NCI-H1105 treated with DMSO at 0.1 percent for 48 hours (cell line): Measurements from ENCODE around the gene KSR2.
"Not testable (repeated sequence)": the region's sequence is repeated elsewhere in the genome, so short reads cannot be mapped to it uniquely, and the experiment has no call there.

ENCODE experiments used
- DNase-seq: peaks from one replicate; lab custom pipeline; 2025; lab: John Stamatoyannopoulos, UW

KSR2 gene

DNA sequence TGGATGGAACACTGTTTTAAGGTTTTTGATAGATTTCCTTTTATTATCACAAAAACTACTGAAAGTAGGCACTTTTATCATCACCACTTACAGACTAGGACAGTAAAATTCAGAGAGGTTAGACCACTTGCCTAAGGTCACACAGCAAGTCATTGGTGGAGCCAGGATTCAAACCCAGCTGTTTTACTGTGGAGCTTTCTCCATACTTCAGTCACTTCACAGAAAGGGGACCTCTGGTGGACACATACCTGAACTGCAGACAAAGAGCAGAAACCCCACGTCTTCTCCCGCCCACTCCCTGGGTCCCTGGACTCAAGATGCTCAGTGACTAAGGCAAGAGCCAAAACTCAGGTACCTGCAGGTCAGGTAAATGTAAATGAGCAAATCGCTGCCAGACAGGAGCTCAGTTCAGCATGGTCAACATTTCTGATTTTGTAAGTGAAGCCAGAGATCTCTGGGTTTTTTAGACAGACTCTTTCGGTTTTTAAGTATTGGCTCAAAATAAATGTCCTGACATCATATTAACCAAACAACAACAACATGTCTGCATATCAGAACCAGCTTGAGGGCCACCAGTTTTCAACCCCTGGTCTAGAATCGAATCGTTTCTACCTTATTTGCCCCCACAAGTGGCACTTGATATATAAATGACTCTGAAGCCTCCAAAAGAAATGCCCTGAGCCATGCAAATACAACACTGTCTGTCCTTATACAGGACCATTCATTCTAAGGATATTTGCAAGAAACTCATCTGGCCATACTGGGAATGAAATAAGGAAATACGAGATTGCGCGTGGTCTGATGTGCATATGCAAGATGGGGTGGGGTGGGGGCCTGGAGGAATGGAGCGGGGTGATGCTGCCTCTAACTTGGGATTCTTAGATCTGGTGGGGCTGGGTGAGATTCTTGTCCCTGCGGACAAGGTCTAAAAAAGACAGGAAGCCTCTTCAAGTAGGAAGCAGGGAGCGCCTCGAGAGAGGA, 110.9 kb downstream of the KSR2 start:
- no peak for DNase-seq

- not testable (repeated sequence) for DNase-seq
Observed at GRCh38 chr12:117857139-117857538, 111.7 kb downstream of the KSR2 start.

DNA sequence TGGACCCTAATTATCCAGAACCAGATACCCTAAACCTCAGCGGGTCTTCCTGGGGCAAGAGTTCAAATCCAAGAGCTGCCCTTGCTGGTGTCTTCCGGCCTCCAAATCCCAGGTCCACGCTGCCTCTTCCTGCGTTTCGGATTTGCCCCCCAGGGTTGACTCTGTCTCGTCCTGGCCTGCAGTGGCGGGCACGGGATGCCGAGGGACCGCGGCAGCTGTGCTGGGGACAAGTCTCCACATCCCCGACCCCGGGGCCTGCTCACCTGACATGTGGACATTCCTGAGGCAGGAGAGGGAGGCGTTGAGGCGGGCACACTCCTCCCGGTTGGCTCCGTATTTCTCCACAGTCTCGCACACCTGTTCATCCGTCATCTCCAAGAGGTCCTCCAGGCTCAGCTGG, 113.6 kb downstream of the KSR2 start:
- no peak for DNase-seq

GRCh38 chr12:117854339-117855012, 114.3 kb downstream of the KSR2 start:
- DNase-seq: peak; percentile 69

- DNase-seq: no peak
Observed at GRCh38 chr12:117853600-117853999, 115.2 kb downstream of the KSR2 start.

DNA sequence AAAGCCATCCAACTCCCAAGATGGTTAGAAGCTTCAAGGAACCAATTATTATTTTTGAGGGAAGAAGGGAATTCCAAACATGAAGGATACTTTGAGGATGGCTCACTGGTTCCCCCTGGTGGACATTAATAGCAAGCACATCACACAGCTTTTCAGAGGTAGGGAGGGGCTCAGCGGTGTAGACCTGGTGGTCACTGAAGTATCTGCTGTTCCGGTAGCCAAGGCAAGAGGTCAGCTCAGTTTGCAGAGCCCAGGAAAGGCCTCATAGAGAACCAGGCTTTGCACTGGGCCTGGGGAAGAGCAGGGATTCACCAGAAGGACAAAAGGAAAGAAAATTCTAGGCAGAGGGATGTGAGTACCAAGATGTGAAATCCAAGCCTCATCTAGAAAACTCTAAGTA, 118.7 kb downstream of the KSR2 start:
- peak; percentile 62 for DNase-seq

- no peak for DNase-seq
Observed at GRCh38 chr12:117847371-117847770, 121.4 kb downstream of the KSR2 start.

- DNase-seq: no peak
Observed at GRCh38 chr12:117845271-117845904, 123.4 kb downstream of the KSR2 start.

GRCh38 chr12:117844114-117844830, 124.5 kb downstream of the KSR2 start:
- DNase-seq: no peak

DNA sequence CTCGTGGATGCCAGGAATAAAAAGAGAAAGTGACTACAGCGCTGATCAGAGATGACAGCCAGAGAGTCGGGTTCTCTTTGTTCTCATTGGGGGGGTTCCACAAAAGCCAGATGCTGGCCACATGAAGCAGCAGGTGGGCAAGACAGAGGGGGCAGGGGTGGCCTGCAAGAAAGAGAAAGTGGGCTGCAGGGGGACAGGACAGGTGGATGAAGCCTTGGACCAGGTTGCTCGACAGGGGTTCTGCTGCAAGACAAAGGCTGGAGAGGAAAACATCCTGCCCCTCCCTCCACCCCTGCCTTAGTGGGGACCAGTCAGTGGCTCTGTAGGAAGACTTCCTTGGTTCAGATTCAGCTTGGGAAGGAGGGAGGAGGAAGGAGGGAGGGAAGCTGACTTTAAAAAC, 126.2 kb downstream of the KSR2 start:
- DNase-seq: no peak

DNA sequence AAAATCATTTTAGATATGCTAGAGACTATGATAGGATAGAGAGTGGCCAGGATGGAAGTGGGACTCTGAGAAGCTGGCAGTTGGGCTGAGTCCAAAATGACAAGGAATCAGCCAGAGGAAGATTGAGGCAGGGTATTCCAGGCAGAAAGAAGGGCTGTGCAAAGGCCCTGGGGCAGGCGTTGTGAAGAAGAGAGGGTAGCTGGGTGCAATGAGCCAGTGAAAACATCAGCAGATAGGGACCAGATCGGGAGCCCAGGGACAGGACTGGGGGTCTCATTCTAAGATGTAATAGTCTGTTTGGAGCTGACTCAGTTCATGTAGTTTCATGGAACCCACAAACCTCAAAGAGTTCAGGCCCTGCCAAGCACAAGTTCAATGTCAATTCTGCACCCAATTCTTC, 126.6 kb downstream of the KSR2 start:
- no peak for DNase-seq

- no peak for DNase-seq
Observed at GRCh38 chr12:117837737-117838050, 131.1 kb downstream of the KSR2 start.

GRCh38 chr12:117836999-117837736, 131.6 kb downstream of the KSR2 start:
- peak; percentile 48 for DNase-seq

GRCh38 chr12:117836476-117836875, 132.3 kb downstream of the KSR2 start:
- DNase-seq: no peak

- DNase-seq: no peak
Observed at GRCh38 chr12:117835156-117835555, 133.6 kb downstream of the KSR2 start.

DNA sequence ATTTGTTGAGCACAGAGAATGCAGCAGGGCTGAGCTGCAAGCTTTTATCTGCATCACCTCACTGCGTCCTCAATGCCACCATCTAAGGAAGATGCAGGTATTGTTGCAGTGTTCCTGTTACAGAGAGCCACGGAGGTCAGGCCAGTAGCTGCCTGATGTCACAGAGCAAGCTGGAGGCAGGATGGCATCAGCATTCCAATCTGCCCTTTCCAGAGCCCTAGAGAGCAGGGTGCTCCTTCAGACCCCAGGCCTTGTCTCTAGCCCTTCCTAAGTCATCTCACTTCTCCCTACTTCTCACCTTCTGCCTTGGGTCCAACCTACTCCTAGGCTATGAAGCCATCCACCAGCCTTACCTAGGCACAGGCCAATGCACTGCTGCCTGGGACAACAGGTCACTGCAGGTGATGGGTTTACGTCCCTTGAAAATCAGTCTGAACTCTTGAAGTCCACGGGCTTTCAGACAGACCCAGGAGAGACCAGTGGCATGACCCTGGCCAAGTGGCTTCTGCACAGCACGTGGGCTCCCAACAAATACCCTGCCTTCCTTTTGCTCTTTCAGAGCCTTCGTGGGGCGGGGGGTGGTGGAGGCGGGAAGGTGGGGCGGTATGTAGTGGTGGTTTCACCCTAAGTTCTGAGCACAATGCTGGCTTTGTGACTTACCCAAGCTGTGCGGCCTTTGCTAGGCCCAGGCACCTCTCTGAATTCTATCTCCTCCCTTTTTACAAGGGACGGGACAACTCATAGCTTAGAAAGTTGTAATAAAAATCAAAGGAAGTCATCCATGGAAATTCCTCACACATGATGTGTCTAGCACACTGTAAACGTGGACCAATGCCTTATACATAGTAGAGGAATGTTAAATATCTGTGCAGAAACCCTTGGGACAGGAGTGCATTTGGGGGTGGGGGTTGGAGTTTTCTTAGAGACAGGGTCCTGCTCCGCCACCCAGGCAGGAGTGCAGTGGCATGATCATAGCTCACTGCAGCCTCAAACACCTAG, 136.0 kb downstream of the KSR2 start:
- no peak for DNase-seq

DNA sequence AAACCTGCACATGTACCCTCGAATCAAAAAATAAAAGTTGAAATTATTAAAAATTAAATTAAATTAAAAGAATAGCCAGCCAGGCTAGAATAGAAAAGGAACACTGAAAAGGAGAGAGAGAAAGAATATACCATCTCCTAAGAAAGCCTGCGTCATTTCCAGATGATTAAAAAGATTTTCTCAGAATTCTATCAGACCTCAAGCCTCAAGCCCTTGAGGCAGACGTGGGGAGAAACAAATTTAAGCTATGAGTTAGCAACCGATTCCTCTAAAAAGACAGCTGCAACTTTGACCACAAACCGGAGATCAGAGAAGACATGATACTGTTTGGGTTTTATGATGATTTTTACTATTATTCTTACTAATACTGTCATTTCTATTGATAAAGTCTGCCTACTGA, 138.3 kb downstream of the KSR2 start:
- no peak for DNase-seq

GRCh38 chr12:117829108-117829507, 139.7 kb downstream of the KSR2 start:
- no peak for DNase-seq

- DNase-seq: no peak
Observed at GRCh38 chr12:117827660-117828059, 141.1 kb downstream of the KSR2 start.

DNA sequence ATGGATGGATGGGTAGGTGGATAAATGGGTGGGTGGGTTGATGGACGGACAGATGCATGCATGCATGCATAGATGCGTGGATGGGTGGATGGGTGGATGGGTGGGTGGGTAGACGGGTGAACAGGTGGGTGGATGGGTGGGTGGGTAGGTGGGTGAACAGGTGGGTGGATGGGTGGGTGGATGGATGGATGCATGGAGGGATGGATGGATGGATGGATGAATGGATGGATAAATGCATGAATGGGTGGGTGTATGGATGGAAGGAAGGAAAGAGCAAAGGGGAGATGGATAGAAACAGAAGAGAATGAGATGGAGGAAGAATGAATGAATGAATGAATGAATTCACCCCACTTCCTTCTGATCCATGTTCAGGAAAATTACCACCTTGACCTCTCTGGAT, 143.0 kb downstream of the KSR2 start:
- DNase-seq: no peak
